Measurements from ENCODE around the gene CPVL. TPM values are rescaled to one million over a fixed set of nuclear protein-coding genes. Genes with fewer than 3 reads are reported as not detected.

CPVL gene
- total RNA-seq, 5 donors from 2014 or later (not counting 1 experiment from before 2014, with no cell fraction given): 0.47 to 1.6 (median 0.66) TPM

- Mint-ChIP-seq H3K27ac (no peak overlapping the region), H3K9me3 (peaks cover 21 to 40% (median 23%) of the 10 kb centered on the region in 3 donors)
- CTCF ChIA-PET: no interaction called here
Observed at GRCh38 chr7:29022291-29022988, 123.9 kb downstream of the CPVL start.

GRCh38 chr7:29019896-29020295 lies 126.4 kb downstream of the CPVL start:
- H3K9me3 ChIP-seq: peaks cover 4% of the 10 kb centered on the region
- no peak for DNase-seq
- ATAC-seq (replicated peaks in 1 of 4): no peak
- no peaks in the 10 kb centered on the region for H3K36me3 ChIP-seq (ENCODE audit: control insufficient read depth in 2 of 2, extremely low read depth in 1 of 2, insufficient read depth in 1 of 2, low read length in 1 of 2)
- no peak overlapping the region for H3K27ac ChIP-seq (ENCODE audit: low read length)
- 100% methylated on average over 1 of the region's 5 CpGs for WGBS (ENCODE audit: insufficient coverage)
- ChIA-PET POLR2A (no interaction called here), CTCF (no interaction called here)
- H3K27ac Mint-ChIP-seq: no peak overlapping the region
- H3K4me3 ChIP-seq (ENCODE audit: control insufficient read depth in 1 of 2, extremely low read depth in 1 of 2, low read length in 1 of 2): no peak overlapping the region
- no peak overlapping the region for H3K4me3 Mint-ChIP-seq
- H3K4me1 Mint-ChIP-seq: no peaks in the 10 kb centered on the region
- no peaks in the 10 kb centered on the region for H3K4me1 ChIP-seq (ENCODE audit: control insufficient read depth in 1 of 2, extremely low read depth in 1 of 2, insufficient read depth in 2 of 2, low read length in 2 of 2)
- no peaks in the 10 kb centered on the region for H3K27me3 Mint-ChIP-seq
- H3K27me3 ChIP-seq (replicated peaks in 1 of 2; ENCODE audit: control insufficient read depth in 2 of 2, extremely low read depth in 1 of 2, insufficient read depth in 2 of 2, low read length in 1 of 2): peaks cover 0 to 11% of the 10 kb centered on the region in 2 experiments
- no peaks in the 10 kb centered on the region for H3K36me3 Mint-ChIP-seq
- peaks cover 13 to 21% (median 15%) of the 10 kb centered on the region in 3 donors for H3K9me3 Mint-ChIP-seq

More at GRCh38 chr7:29022291-29022988, 123.9 kb downstream of the CPVL start:
- Histone ChIP-seq H3K4me1 (ENCODE audit: control insufficient read depth in 1 of 2, extremely low read depth in 1 of 2, insufficient read depth in 2 of 2, low read length in 2 of 2) (no peaks in the 10 kb centered on the region), H3K9me3 (peaks cover 4% of the 10 kb centered on the region), H3K27ac (ENCODE audit: low read length) (no peak overlapping the region), H3K36me3 (ENCODE audit: control insufficient read depth in 2 of 2, extremely low read depth in 1 of 2, insufficient read depth in 1 of 2, low read length in 1 of 2) (no peaks in the 10 kb centered on the region), H3K27me3 (replicated peaks in 1 of 2; ENCODE audit: control insufficient read depth in 2 of 2, extremely low read depth in 1 of 2, insufficient read depth in 2 of 2, low read length in 1 of 2) (peaks cover 0 to 8% of the 10 kb centered on the region in 2 experiments), H3K4me3 (ENCODE audit: control insufficient read depth in 1 of 2, extremely low read depth in 1 of 2, low read length in 1 of 2) (no peak overlapping the region)
- no peaks in the 10 kb centered on the region for H3K27me3 Mint-ChIP-seq
- no peak for ATAC-seq (replicated peaks in 1 of 4)
- POLR2A ChIA-PET: no interaction called here
- H3K4me3 Mint-ChIP-seq: no peak overlapping the region
- H3K36me3 Mint-ChIP-seq: no peaks in the 10 kb centered on the region
- 86% methylated on average over 5 of the region's 6 CpGs for WGBS (ENCODE audit: insufficient coverage)
- H3K4me1 Mint-ChIP-seq: no peaks in the 10 kb centered on the region
- no peak for DNase-seq

DNA sequence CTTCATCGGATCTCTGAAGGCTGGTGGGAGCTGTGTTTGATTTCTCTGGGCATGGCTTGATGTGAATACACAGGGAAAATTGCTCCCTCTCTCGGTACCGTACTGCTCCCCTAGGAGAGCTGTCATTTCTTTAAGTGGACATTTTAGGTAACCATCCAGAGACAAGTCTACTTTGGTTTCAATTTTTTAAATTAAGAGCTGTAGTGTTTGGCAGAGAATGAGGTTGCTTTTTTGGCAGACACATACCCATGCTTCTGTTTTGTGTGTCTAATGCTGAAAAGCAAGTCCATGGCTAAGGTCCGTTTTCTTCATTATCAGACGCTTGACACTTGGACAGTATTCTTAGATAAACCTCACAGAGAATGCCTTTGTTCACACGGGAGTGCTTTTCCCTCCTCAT lies 127.0 kb downstream of the CPVL start:
- no peak overlapping the region for H3K4me3 ChIP-seq (ENCODE audit: control insufficient read depth in 1 of 2, extremely low read depth in 1 of 2, low read length in 1 of 2)
- H3K9me3 ChIP-seq: peaks cover 4% of the 10 kb centered on the region
- Mint-ChIP-seq H3K27ac (no peak overlapping the region), H3K36me3 (no peaks in the 10 kb centered on the region), H3K4me3 (no peak overlapping the region), H3K4me1 (no peaks in the 10 kb centered on the region), H3K27me3 (no peaks in the 10 kb centered on the region), H3K9me3 (peaks cover 7 to 15% (median 11%) of the 10 kb centered on the region in 3 donors)
- ATAC-seq (replicated peaks in 1 of 4) (no peak), DNase-seq (no peak)
- H3K4me1 ChIP-seq (ENCODE audit: control insufficient read depth in 1 of 2, extremely low read depth in 1 of 2, insufficient read depth in 2 of 2, low read length in 2 of 2): no peaks in the 10 kb centered on the region
- POLR2A ChIA-PET: no interaction called here
- peaks cover 0 to 11% of the 10 kb centered on the region in 2 experiments for H3K27me3 ChIP-seq (replicated peaks in 1 of 2; ENCODE audit: control insufficient read depth in 2 of 2, extremely low read depth in 1 of 2, insufficient read depth in 2 of 2, low read length in 1 of 2)
- no peaks in the 10 kb centered on the region for H3K36me3 ChIP-seq (ENCODE audit: control insufficient read depth in 2 of 2, extremely low read depth in 1 of 2, insufficient read depth in 1 of 2, low read length in 1 of 2)
- H3K27ac ChIP-seq (ENCODE audit: low read length): no peak overlapping the region
- WGBS (ENCODE audit: insufficient coverage): 94% methylated on average over 3 of the region's 6 CpGs
- CTCF ChIA-PET: no interaction called here

DNA sequence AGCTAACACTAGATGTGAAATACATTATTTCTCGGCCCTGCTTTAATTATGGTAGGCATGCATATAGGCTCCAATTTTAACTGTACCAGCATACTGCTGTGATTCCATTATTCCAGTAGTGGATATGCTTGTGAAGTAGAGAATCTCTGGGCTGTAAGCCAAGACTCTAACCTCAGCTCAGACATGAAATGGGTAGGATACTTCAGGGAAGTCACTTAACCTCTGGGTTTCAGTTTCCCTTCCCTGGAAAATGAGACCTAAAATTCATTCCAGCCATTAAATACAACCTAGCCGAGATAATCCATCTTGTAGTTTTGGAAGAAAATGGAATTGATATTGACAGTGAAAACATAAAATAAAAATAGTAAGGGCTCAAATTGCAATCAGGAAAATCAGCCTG lies 128.6 kb downstream of the CPVL start:
- H3K27ac Mint-ChIP-seq: no peak overlapping the region
- ChIA-PET CTCF (interaction anchor here in 1 of 2 donors (0.7 kb wide), 1 partner anchor 391 kb away, joined by 3 read pairs; no protein-coding TSS in a partner anchor), POLR2A (no interaction called here)
- Histone ChIP-seq H3K27ac (ENCODE audit: low read length) (no peak overlapping the region), H3K4me3 (ENCODE audit: control insufficient read depth in 1 of 2, extremely low read depth in 1 of 2, low read length in 1 of 2) (no peak overlapping the region), H3K4me1 (ENCODE audit: control insufficient read depth in 1 of 2, extremely low read depth in 1 of 2, insufficient read depth in 2 of 2, low read length in 2 of 2) (no peaks in the 10 kb centered on the region), H3K36me3 (ENCODE audit: control insufficient read depth in 2 of 2, extremely low read depth in 1 of 2, insufficient read depth in 1 of 2, low read length in 1 of 2) (no peaks in the 10 kb centered on the region), H3K9me3 (no peaks in the 10 kb centered on the region), H3K27me3 (replicated peaks in 1 of 2; ENCODE audit: control insufficient read depth in 2 of 2, extremely low read depth in 1 of 2, insufficient read depth in 2 of 2, low read length in 1 of 2) (peaks cover 0 to 8% of the 10 kb centered on the region in 2 experiments)
- H3K27me3 Mint-ChIP-seq: no peaks in the 10 kb centered on the region
- H3K4me3 Mint-ChIP-seq: no peak overlapping the region
- H3K4me1 Mint-ChIP-seq: no peaks in the 10 kb centered on the region
- no peak for ATAC-seq (replicated peaks in 1 of 4)
- peaks cover 0 to 4% (median 0%) of the 10 kb centered on the region in 3 donors for H3K9me3 Mint-ChIP-seq
- no peak for DNase-seq
- no peaks in the 10 kb centered on the region for H3K36me3 Mint-ChIP-seq
- WGBS (ENCODE audit: insufficient coverage): no CpG with 5 or more reads among the region's 2 CpGs

GRCh38 chr7:29014725-29015124 lies 131.6 kb downstream of the CPVL start:
- Mint-ChIP-seq H3K36me3 (no peaks in the 10 kb centered on the region), H3K4me3 (no peak overlapping the region), H3K27me3 (peaks cover 0 to 3% of the 10 kb centered on the region in 2 donors), H3K4me1 (no peaks in the 10 kb centered on the region), H3K9me3 (no peaks in the 10 kb centered on the region), H3K27ac (no peak overlapping the region)
- DNase-seq (no peak), ATAC-seq (replicated peaks in 1 of 4) (no peak)
- peaks cover 0 to 3% of the 10 kb centered on the region in 2 experiments for H3K27me3 ChIP-seq (replicated peaks in 1 of 2; ENCODE audit: control insufficient read depth in 2 of 2, extremely low read depth in 1 of 2, insufficient read depth in 2 of 2, low read length in 1 of 2)
- H3K27ac ChIP-seq (ENCODE audit: low read length): no peak overlapping the region
- no peaks in the 10 kb centered on the region for H3K9me3 ChIP-seq
- no peaks in the 10 kb centered on the region for H3K4me1 ChIP-seq (ENCODE audit: control insufficient read depth in 1 of 2, extremely low read depth in 1 of 2, insufficient read depth in 2 of 2, low read length in 2 of 2)
- H3K4me3 ChIP-seq (ENCODE audit: control insufficient read depth in 1 of 2, extremely low read depth in 1 of 2, low read length in 1 of 2): no peak overlapping the region
- H3K36me3 ChIP-seq (ENCODE audit: control insufficient read depth in 2 of 2, extremely low read depth in 1 of 2, insufficient read depth in 1 of 2, low read length in 1 of 2): no peaks in the 10 kb centered on the region
- ChIA-PET POLR2A (no interaction called here), CTCF (no interaction called here)
- WGBS (ENCODE audit: insufficient coverage): no CpG with 5 or more reads among the region's 3 CpGs

DNA sequence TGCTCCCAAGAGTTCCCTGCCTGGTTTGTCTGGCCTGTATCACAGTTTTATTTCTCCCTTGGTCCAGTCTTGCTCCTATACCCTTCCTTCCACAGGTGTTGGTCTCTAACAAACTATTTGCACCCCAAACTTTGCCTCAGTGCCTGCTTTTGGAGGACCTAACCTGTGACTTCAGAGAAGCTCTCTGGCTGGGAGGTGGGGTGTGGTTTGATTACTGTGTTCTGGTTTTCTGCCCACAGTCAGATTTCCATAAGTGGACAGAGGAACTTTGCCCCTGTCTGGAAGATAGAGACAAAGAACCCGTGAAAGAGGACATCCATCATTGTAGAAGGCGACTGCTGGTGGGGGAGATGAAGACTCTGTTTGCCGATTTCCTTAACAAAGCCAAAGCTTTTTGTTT lies 132.4 kb downstream of the CPVL start:
- Mint-ChIP-seq H3K27ac (no peak overlapping the region), H3K27me3 (peaks cover 0 to 3% of the 10 kb centered on the region in 2 donors), H3K4me3 (no peak overlapping the region), H3K4me1 (no peaks in the 10 kb centered on the region), H3K36me3 (no peaks in the 10 kb centered on the region), H3K9me3 (no peaks in the 10 kb centered on the region)
- POLR2A ChIA-PET: no interaction called here
- Histone ChIP-seq H3K9me3 (no peaks in the 10 kb centered on the region), H3K4me3 (ENCODE audit: control insufficient read depth in 1 of 2, extremely low read depth in 1 of 2, low read length in 1 of 2) (no peak overlapping the region), H3K36me3 (ENCODE audit: control insufficient read depth in 2 of 2, extremely low read depth in 1 of 2, insufficient read depth in 1 of 2, low read length in 1 of 2) (no peaks in the 10 kb centered on the region), H3K27ac (ENCODE audit: low read length) (no peak overlapping the region), H3K4me1 (ENCODE audit: control insufficient read depth in 1 of 2, extremely low read depth in 1 of 2, insufficient read depth in 2 of 2, low read length in 2 of 2) (no peaks in the 10 kb centered on the region), H3K27me3 (replicated peaks in 1 of 2; ENCODE audit: control insufficient read depth in 2 of 2, extremely low read depth in 1 of 2, insufficient read depth in 2 of 2, low read length in 1 of 2) (peaks cover 0 to 3% of the 10 kb centered on the region in 2 experiments)
- CTCF ChIA-PET: no interaction called here
- DNase-seq: no peak
- ATAC-seq (replicated peaks in 1 of 4): no peak
- WGBS (ENCODE audit: insufficient coverage): 73% methylated on average over 2 of the region's 3 CpGs
